Epithelial cell of proximal tubule (primary cell): Measurements from ENCODE around the gene CCDC186. TPM values are rescaled to one million over a fixed set of nuclear protein-coding genes. Genes with fewer than 3 reads are reported as not detected.

Source experiments
- DNase-seq: peaks from one replicate; pipeline ENCODE4 v3.0.0-alpha.2; 2011; ENCODE audit warnings: low read depth
- H3K4me3 ChIP-seq: 2 replicates; pipeline ENCODE4 v1.5.1; 2011; ENCODE audit warnings: low read depth, mild to moderate bottlenecking, low read length
- CTCF ChIP-seq: conservative IDR thresholded peaks from 2 replicates; pipeline ENCODE4 v1.5.1; 2012; ENCODE audit warnings: low read depth, mild to moderate bottlenecking, low read length
- total RNA-seq: library from RNA; depleted of rRNA; stranded (reverse); fragments of >200 nt; gene quantifications from 2 replicates; pipeline ENCODE4 v1.2.3, GENCODE V29; 2015

The CCDC186 gene
- total RNA-seq, 1 donor from 2014 or later, result 22.1 TPM

GRCh38 chr10:114207349-114207748, 33.3 kb upstream of the CCDC186 start:
- no peak for TF ChIP-seq CTCF
- H3K4me3 ChIP-seq, result no peak overlapping the region
- no peak for DNase-seq

GRCh38 chr10:114206902-114207301, 32.9 kb upstream of the CCDC186 start:
- no peak for DNase-seq
- H3K4me3 ChIP-seq, result no peak overlapping the region

DNA sequence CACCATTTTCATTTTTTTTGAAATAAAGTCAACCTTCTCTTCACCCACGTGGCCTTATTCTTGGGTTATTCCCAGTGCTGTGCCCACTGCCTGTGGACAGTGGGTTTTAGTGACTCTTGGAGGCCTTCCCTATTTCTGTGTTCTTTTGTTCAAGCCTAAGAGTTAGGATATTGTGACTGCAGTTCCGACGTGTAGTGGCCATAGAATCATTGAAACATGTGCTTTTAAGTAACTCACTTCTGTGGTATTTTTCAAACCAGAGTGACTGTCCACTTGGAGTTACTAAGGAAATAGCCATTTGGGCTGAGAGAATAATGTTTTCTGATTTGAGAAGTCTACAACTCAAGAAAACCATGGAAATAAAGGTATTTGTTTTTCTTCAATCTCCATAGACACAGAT, 28.8 kb upstream of the CCDC186 start:
- DNase-seq, result no peak
- TF ChIP-seq CTCF, result no peak
- no peak overlapping the region for H3K4me3 ChIP-seq

More at GRCh38 chr10:114206902-114207301, 32.9 kb upstream of the CCDC186 start:
- TF ChIP-seq CTCF, result no peak

- DNase-seq, result no peak
- no peak overlapping the region for H3K4me3 ChIP-seq
- no peak for TF ChIP-seq CTCF
These were observed 25.2 kb upstream of the CCDC186 start for GRCh38 chr10:114199239-114199638.

- H3K4me3 ChIP-seq, result no peak overlapping the region
- no peak for TF ChIP-seq CTCF
- no peak for DNase-seq
These were observed 21.1 kb upstream of the CCDC186 start for GRCh38 chr10:114195079-114195478.

- TF ChIP-seq CTCF, result no peak
- DNase-seq, result no peak
- no peak overlapping the region for H3K4me3 ChIP-seq
These were observed 15.7 kb upstream of the CCDC186 start for GRCh38 chr10:114189700-114190099.

DNA sequence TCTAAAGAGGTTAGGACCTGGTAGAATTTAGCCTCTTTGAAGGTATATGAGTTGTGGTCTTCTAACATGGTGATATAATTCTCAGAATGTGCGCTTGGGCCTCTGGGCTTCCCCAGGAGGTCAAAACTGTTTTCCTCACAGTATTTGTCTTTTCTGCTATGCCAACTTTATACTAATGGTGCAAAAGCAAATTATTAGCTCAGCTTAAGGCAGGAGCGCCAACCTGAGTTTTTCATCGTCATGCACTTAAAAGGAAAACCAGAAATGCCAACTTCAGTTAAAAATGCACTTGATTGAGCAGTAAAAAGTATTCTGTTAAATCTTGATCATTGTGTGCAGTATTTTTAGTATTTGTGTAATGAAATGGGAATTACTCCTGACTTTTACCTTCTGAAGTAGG, 14.9 kb upstream of the CCDC186 start:
- TF ChIP-seq CTCF, result no peak
- no peak overlapping the region for H3K4me3 ChIP-seq
- DNase-seq, result no peak
